HL-60 (cell line): ENCODE data around the gene MRPL42.

Experiments
- DNase-seq, 2 experiments: peaks; one replicate each; pipeline ENCODE4 v3.0.0-alpha.2; 2010 to 2020; ENCODE audit warnings: low read depth in 1 of 2, low spot score in 1 of 2
- H3K27ac ChIP-seq: fragments of 250-450 bp; sonication (Bioruptor Pico); replicated peaks from 2 replicates; pipeline ENCODE4 v1.5.1; 2020; ENCODE audit warnings: mild to moderate bottlenecking, moderate library complexity
- H3K27me3 ChIP-seq: fragments of 250-450 bp; sonication (Bioruptor Pico); 2 replicates; pipeline ENCODE4 v1.5.1; 2021; ENCODE audit warnings: mild to moderate bottlenecking, moderate library complexity; ENCODE audit not compliant: insufficient read depth, poor library complexity, severe bottlenecking
- H3K4me3 ChIP-seq: replicated peaks from 2 replicates; pipeline ENCODE4 v1.5.1; 2011; ENCODE audit warnings: mild to moderate bottlenecking, control low read depth, low read length; ENCODE audit not compliant: insufficient read depth
- GABPA ChIP-seq: IDR thresholded peaks from 2 replicates; pipeline ENCODE4 v1.6.1; 2012; ENCODE audit warnings: low read depth
- POLR2AphosphoS5 ChIP-seq: IDR thresholded peaks from 2 replicates; pipeline ENCODE4 v1.6.1; 2012; ENCODE audit warnings: low read depth
- SPI1 ChIP-seq: IDR thresholded peaks from 2 replicates; pipeline ENCODE4 v1.6.1; 2012; ENCODE audit warnings: low read depth, mild to moderate bottlenecking, borderline replicate concordance
- TF ChIP-seq, protein P1 (sequence below): IDR thresholded peaks from 2 replicates; pipeline ENCODE4 v1.6.1; 2012; ENCODE audit warnings: low read depth; ENCODE audit not compliant: insufficient replicate concordance
- TF ChIP-seq, protein P2 (sequence below): IDR thresholded peaks from one replicate; pipeline ENCODE4 v1.5.1; 2011; ENCODE audit warnings: low read length, control low read depth, inconsistent platforms; ENCODE audit not compliant: insufficient read depth

The MRPL42 gene

DNA sequence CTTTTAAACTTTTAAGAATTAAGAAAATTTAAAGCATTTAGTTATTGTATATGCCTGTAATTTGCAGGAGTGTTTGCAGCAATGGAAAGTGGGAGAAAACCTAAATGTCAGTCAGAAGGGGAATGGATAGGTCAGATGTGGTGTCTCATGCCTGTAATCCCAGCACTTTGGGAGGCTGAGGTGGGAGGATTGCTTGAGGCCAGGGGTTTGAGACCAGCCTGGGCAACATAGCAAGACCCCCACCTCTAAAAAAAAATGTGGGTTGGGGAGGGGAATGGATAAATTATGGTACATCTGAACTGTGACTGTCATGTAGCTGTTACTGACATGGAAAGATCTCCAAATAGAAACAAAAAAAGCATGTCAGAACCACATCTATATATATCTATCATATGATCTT is 2.1 kb downstream of the MRPL42 start:
- H3K27ac ChIP-seq: no peak overlapping the region
- TF ChIP-seq POLR2AphosphoS5: no peak
- TF ChIP-seq, protein P1, sequence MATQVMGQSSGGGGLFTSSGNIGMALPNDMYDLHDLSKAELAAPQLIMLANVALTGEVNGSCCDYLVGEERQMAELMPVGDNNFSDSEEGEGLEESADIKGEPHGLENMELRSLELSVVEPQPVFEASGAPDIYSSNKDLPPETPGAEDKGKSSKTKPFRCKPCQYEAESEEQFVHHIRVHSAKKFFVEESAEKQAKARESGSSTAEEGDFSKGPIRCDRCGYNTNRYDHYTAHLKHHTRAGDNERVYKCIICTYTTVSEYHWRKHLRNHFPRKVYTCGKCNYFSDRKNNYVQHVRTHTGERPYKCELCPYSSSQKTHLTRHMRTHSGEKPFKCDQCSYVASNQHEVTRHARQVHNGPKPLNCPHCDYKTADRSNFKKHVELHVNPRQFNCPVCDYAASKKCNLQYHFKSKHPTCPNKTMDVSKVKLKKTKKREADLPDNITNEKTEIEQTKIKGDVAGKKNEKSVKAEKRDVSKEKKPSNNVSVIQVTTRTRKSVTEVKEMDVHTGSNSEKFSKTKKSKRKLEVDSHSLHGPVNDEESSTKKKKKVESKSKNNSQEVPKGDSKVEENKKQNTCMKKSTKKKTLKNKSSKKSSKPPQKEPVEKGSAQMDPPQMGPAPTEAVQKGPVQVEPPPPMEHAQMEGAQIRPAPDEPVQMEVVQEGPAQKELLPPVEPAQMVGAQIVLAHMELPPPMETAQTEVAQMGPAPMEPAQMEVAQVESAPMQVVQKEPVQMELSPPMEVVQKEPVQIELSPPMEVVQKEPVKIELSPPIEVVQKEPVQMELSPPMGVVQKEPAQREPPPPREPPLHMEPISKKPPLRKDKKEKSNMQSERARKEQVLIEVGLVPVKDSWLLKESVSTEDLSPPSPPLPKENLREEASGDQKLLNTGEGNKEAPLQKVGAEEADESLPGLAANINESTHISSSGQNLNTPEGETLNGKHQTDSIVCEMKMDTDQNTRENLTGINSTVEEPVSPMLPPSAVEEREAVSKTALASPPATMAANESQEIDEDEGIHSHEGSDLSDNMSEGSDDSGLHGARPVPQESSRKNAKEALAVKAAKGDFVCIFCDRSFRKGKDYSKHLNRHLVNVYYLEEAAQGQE: no peak
- TF ChIP-seq SPI1: no peak
- TF ChIP-seq GABPA: no peak
- TF ChIP-seq, protein P2, sequence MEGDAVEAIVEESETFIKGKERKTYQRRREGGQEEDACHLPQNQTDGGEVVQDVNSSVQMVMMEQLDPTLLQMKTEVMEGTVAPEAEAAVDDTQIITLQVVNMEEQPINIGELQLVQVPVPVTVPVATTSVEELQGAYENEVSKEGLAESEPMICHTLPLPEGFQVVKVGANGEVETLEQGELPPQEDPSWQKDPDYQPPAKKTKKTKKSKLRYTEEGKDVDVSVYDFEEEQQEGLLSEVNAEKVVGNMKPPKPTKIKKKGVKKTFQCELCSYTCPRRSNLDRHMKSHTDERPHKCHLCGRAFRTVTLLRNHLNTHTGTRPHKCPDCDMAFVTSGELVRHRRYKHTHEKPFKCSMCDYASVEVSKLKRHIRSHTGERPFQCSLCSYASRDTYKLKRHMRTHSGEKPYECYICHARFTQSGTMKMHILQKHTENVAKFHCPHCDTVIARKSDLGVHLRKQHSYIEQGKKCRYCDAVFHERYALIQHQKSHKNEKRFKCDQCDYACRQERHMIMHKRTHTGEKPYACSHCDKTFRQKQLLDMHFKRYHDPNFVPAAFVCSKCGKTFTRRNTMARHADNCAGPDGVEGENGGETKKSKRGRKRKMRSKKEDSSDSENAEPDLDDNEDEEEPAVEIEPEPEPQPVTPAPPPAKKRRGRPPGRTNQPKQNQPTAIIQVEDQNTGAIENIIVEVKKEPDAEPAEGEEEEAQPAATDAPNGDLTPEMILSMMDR: no peak
- no peak overlapping the region for H3K4me3 ChIP-seq
- no peak for DNase-seq
- H3K27me3 ChIP-seq: no peaks in the 10 kb centered on the region

DNA sequence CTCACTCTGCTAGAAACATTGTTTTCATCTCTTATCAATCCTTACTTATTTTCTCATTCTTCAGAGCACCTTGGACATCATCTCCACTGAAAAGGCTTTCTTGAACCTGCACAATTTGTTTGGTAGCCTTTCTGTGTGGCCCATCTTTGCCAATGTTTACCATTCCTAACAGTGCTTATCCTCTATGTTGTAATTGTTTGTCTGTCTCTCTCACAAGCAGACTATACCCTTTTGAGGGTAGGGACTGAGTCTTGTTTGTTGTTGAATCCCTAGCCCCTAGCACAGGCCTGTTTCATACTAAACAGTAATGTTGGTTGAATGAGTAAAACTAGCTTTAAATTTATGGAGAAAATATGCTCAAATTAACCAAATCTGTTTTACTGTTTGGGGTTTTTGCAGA is 9.2 kb downstream of the MRPL42 start:
- Histone ChIP-seq H3K27me3 (no peaks in the 10 kb centered on the region), H3K27ac (no peak overlapping the region), H3K4me3 (no peak overlapping the region)
- no peak for DNase-seq
- TF ChIP-seq, protein P2: no peak
- no peak for TF ChIP-seq SPI1
- no peak for TF ChIP-seq GABPA
- TF ChIP-seq POLR2AphosphoS5: no peak
- TF ChIP-seq, protein P1: no peak

DNA sequence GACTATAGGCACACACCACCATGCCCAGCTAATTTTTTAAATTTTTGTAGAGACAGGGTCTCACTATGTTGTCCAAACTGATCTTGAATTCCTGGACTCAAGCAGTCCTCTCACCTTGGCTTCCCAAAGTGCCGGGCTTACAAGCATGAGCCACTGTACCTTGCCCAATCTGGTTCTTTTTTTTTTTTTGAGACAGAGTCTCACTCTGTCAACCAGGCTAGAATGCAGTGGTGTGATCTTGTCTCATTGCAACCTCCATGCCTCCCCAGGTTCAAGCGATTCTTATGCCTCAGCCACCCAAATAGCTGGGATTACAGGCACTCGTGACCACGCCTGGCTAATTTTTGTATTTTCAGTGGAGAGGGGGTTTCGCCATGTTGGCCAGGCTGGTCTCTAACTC is 15.4 kb downstream of the MRPL42 start:
- DNase-seq: no peak
- no peak overlapping the region for H3K27ac ChIP-seq
- H3K27me3 ChIP-seq: no peaks in the 10 kb centered on the region
- no peak overlapping the region for H3K4me3 ChIP-seq
- TF ChIP-seq, protein P1: no peak
- TF ChIP-seq POLR2AphosphoS5: no peak
- TF ChIP-seq, protein P2: no peak
- no peak for TF ChIP-seq SPI1
- TF ChIP-seq GABPA: no peak
